HepG2 (cell line): ENCODE results near the gene ORMDL2. TPM values are rescaled to one million over a fixed set of nuclear protein-coding genes. Genes with fewer than 3 reads are reported as not detected.

ENCODE experiments used
- ATAC-seq: fragments of 200-7000 bp; cut with Tn5 transposase; 3 replicates; pipeline ENCODE4 v1.9.1; 2020; ENCODE audit warnings: mild to moderate bottlenecking, moderate library complexity
- BruUV-seq: library from RNA; stranded (reverse); fragments of 400-500 nt; replicated peaks from 2 replicates; lab custom pipeline; 2021; lab: Mats Ljungman, UMichigan
- CTCF ChIA-PET: fragments of 300-600 bp; formaldehyde crosslinking; extraction: SDS; loops from one replicate; lab custom pipeline; 2021; ENCODE audit warnings: low total read pairs, inconsistent platforms, low intra/inter-chr PET ratio; lab: Yijun Ruan, JAX
- POLR2A ChIA-PET: fragments of 350-600 bp; sonication (Branson Sonifier 250); formaldehyde crosslinking; loops from one replicate; lab custom pipeline; 2020; ENCODE audit warnings: antibody characterized with exemption, inconsistent platforms; lab: Yijun Ruan, JAX
- DNase-seq: peaks from one replicate; pipeline ENCODE4 v3.0.0-alpha.2; 2015; ENCODE audit warnings: low spot score
- FAIRE-seq: peaks from 3 replicates; lab custom pipeline; 2011; peaks lifted over from hg19 to GRCh38; lab: Jason Lieb, UNC
- H2AFZ ChIP-seq: one replicate; pipeline ENCODE4 v1.6.1; 2011; ENCODE audit warnings: low read length, inconsistent platforms
- H3K27ac ChIP-seq: fragments of 300-600 bp; 3 replicates; pipeline ENCODE4 v1.8.0; 2011; ENCODE audit warnings: mixed run types, mild to moderate bottlenecking, mixed read lengths, low read length, inconsistent platforms; ENCODE audit not compliant: insufficient read depth; ENCODE audit errors: extremely low read length
- H3K27me3 ChIP-seq, 2 experiments: fragments of 200-600 bp in 1 of 2; 2 replicates in 1 of 2; 3 replicates in 1 of 2; pipeline versions ENCODE4 v1.6.0 to v1.8.0; 2011; ENCODE audit warnings: low read length in 2 of 2, mild to moderate bottlenecking in 2 of 2, moderate library complexity in 2 of 2, inconsistent platforms in 1 of 2; ENCODE audit not compliant: insufficient read depth in 2 of 2, control insufficient read depth in 1 of 2
- H3K36me3 ChIP-seq, 2 experiments: fragments of 200-600 bp in 1 of 2; replicated peaks in 1 of 2; 2 replicates in 1 of 2; 3 replicates in 1 of 2; pipeline versions ENCODE4 v1.5.1 to v1.8.0; 2011; ENCODE audit warnings: low read length in 2 of 2, inconsistent platforms in 1 of 2; ENCODE audit not compliant: insufficient read depth in 2 of 2, control insufficient read depth in 1 of 2
- H3K4me1 ChIP-seq: 2 replicates; pipeline ENCODE4 v1.5.1; 2012; ENCODE audit warnings: low read length, inconsistent platforms; ENCODE audit not compliant: insufficient read depth
- H3K4me2 ChIP-seq: 2 replicates; pipeline ENCODE4 v1.6.0; 2011; ENCODE audit warnings: low read depth, low read length, inconsistent platforms
- H3K4me3 ChIP-seq, 3 experiments: fragments of 200-600 bp in 1 of 3; sonication (generic), shearing (Covaris generic) in 1 of 3; replicated peaks in 1 of 3; 2 replicates each; pipeline ENCODE4 v1.5.1; 2011 to 2016; ENCODE audit warnings: low read length in 3 of 3, inconsistent platforms in 2 of 3, low read depth in 2 of 3, mild to moderate bottlenecking in 2 of 3, control low read depth in 1 of 3, mixed read lengths in 1 of 3; ENCODE audit not compliant: insufficient read depth in 1 of 3
- H3K79me2 ChIP-seq: one replicate; pipeline ENCODE4 v1.6.1; 2011; ENCODE audit warnings: low read length, inconsistent platforms; ENCODE audit not compliant: insufficient read depth
- H3K9ac ChIP-seq: 2 replicates; pipeline ENCODE4 v1.6.0; 2011; ENCODE audit warnings: mild to moderate bottlenecking, low read depth, low read length, inconsistent platforms; ENCODE audit not compliant: insufficient read depth
- H3K9me3 ChIP-seq: 2 replicates; pipeline ENCODE4 v1.5.1; 2012; ENCODE audit warnings: mild to moderate bottlenecking, low read length
- H4K20me1 ChIP-seq: 2 replicates; pipeline ENCODE4 v1.6.0; 2011; ENCODE audit warnings: inconsistent platforms, mild to moderate bottlenecking, low read length, moderate library complexity; ENCODE audit not compliant: insufficient read depth
- CHD4 ChIP-seq: fragments of 200-600 bp; sonication (generic); IDR thresholded peaks from 2 replicates; pipeline ENCODE4 v1.7.0; 2017; ENCODE audit warnings: mild to moderate bottlenecking, low read length, borderline replicate concordance
- ZNF567 ChIP-seq: sonication (generic); formaldehyde crosslinking; IDR thresholded peaks from 2 replicates; pipeline ENCODE4 v1.8.1; 2023; ENCODE audit warnings: mild to moderate bottlenecking, missing genetic modification reagents, borderline replicate concordance
- in situ Hi-C: cut with HindIII; loops from 2 replicates; pipeline ENCODE4 v1.10.0; 2017; ENCODE audit warnings: low pct_unique_long_range_greater_than_20kb; ENCODE audit not compliant: extremely low pct_ligation_motif_present
- intact Hi-C: fragments of 100-400 bp; cut with micrococcal nuclease; formaldehyde crosslinking; loops from one replicate; pipeline ENCODE4 v1.10.0; 2022; ENCODE audit not compliant: unreplicated experiment
- polyA plus RNA-seq, 8 experiments: library from polyadenylated mRNA; depleted of rRNA in 3 of 8; stranded (reverse) in 7 of 8; unstranded in 1 of 8; fragments of >200 nt; fragmentation: Illumina TruSeq in 4 of 8; extraction: Trizol in 4 of 8; gene quantifications; 2 replicates each; pipeline versions ENCODE4 v1.2.1 to v1.2.3, GENCODE V29; 2011 to 2016; ENCODE audit warnings: low read depth in 4 of 8, missing spikeins in 1 of 8, mixed read lengths in 1 of 8; ENCODE audit not compliant: insufficient read depth in 1 of 8
- total RNA-seq, 5 experiments: library from RNA; depleted of rRNA; stranded (reverse); fragments of >200 nt; fragmentation: Illumina TruSeq; extraction: Trizol; gene quantifications; 2 replicates each; pipeline ENCODE4 v1.2.3, GENCODE V29; 2016; ENCODE audit warnings: low read depth in 1 of 5
- TF ChIP-seq, protein P1 (sequence below): sonication (generic); formaldehyde crosslinking; IDR thresholded peaks from 2 replicates; pipeline ENCODE4 v1.5.0; 2020; ENCODE audit warnings: missing genetic modification reagents
- TF ChIP-seq, protein P2 (sequence below): IDR thresholded peaks from 2 replicates; pipeline ENCODE4 v1.6.1; 2016; ENCODE audit warnings: mild to moderate bottlenecking
- TF ChIP-seq, protein P3 (sequence below): sonication (generic); formaldehyde crosslinking; IDR thresholded peaks from 2 replicates; pipeline ENCODE4 v1.4.0; 2020; ENCODE audit warnings: missing genetic modification reagents, mild to moderate bottlenecking, borderline replicate concordance
- TF ChIP-seq, protein P4 (sequence below): fragments of 450-650 bp; IDR thresholded peaks from 2 replicates; pipeline ENCODE4 v1.6.1; 2017; ENCODE audit warnings: mild to moderate bottlenecking
- TF ChIP-seq, protein P5 (sequence below): sonication (generic); formaldehyde crosslinking; IDR thresholded peaks from 2 replicates; pipeline ENCODE4 v1.4.0; 2020; ENCODE audit warnings: missing genetic modification reagents, borderline replicate concordance

ORMDL2 gene
- total and polyA plus RNA-seq, 2 of the 13 experiments (the other 11 are each of a cell fraction or from before 2014, with no cell fraction given), result 24.0 to 28.6 TPM

DNA sequence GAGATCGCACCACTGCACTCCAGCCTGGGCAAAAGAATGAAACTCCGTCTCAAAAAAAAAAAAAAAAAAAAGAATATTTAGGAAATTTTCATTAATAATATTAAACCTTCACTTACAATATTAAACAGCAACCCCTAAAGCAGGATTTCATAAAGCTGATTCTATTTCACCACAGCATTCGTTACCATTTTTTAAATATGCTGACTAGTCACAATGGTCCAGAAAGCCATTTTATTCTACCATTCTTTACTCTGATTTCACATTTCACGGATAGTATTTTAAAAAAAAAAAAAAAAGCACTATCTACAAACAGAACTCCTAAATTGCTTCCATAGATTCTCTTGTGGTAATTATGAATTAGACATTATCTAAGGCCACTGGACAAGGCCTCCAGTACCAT, 27.9 kb upstream of the ORMDL2 start (continued):
- TF ChIP-seq, protein P1, sequence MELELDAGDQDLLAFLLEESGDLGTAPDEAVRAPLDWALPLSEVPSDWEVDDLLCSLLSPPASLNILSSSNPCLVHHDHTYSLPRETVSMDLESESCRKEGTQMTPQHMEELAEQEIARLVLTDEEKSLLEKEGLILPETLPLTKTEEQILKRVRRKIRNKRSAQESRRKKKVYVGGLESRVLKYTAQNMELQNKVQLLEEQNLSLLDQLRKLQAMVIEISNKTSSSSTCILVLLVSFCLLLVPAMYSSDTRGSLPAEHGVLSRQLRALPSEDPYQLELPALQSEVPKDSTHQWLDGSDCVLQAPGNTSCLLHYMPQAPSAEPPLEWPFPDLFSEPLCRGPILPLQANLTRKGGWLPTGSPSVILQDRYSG, result no peak
- TF ChIP-seq, protein P2, sequence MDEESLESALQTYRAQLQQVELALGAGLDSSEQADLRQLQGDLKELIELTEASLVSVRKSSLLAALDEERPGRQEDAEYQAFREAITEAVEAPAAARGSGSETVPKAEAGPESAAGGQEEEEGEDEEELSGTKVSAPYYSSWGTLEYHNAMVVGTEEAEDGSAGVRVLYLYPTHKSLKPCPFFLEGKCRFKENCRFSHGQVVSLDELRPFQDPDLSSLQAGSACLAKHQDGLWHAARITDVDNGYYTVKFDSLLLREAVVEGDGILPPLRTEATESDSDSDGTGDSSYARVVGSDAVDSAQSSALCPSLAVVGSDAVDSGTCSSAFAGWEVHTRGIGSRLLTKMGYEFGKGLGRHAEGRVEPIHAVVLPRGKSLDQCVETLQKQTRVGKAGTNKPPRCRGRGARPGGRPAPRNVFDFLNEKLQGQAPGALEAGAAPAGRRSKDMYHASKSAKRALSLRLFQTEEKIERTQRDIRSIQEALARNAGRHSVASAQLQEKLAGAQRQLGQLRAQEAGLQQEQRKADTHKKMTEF, result no peak
- TF ChIP-seq, protein P3, sequence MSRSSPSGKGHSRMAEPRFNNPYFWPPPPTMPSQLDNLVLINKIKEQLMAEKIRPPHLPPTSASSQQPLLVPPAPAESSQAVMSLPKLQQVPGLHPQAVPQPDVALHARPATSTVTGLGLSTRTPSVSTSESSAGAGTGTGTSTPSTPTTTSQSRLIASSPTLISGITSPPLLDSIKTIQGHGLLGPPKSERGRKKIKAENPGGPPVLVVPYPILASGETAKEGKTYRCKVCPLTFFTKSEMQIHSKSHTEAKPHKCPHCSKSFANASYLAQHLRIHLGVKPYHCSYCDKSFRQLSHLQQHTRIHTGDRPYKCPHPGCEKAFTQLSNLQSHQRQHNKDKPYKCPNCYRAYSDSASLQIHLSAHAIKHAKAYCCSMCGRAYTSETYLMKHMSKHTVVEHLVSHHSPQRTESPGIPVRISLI (CRISPR knock-in tag), result no peak
- TF ChIP-seq CHD4, result no peak

DNA sequence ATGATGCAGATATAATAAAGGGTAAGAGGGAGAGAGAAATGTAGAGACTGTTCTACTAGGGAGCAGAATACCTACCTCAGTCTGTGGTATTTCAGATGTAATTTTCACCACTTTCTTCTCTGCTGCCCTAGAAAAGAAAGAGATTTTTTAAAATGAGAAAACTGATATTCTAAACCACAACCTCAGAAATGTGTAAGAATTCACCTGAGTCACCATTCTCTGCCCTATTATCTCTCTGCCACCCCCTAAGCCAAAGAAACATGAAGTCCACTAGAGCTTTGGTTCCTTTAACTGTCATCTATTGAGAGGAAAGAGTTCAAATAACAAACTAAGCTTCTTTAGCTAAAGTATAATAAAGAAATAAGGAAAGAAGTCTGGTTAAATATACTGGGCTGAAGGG, 21.9 kb upstream of the ORMDL2 start:
- in situ Hi-C loops (loop anchor here (5.0 kb wide), 1 partner anchor 59 kb away; no protein-coding TSS in a partner anchor), intact Hi-C loops (no loop called here)
- Histone ChIP-seq H3K36me3 (peaks cover 11 to 78% of the 10 kb centered on the region in 2 experiments), H2AFZ (no peak overlapping the region), H3K9me3 (no peaks in the 10 kb centered on the region), H3K27ac (no peak overlapping the region), H3K27me3 (no peaks in the 10 kb centered on the region), H3K4me3 (no peak overlapping the region), H4K20me1 (no peaks in the 10 kb centered on the region; the same call in 1 of the 2 replicates), H3K79me2 (no peaks in the 10 kb centered on the region), H3K9ac (no peak overlapping the region), H3K4me2 (no peak overlapping the region), H3K4me1 (no peaks in the 10 kb centered on the region)
- ChIA-PET POLR2A (interaction anchor here (1.4 kb wide), 1 partner anchor 57 kb away, joined by 3 read pairs; no protein-coding TSS in a partner anchor), CTCF (interaction anchor here (2.0 kb wide), 1 partner anchor 57 kb away, joined by 15 read pairs; no protein-coding TSS in a partner anchor)
- no peak for FAIRE-seq
- no peak for DNase-seq
- no TSS peak for BruUV-seq
- ATAC-seq, result no peak
- TF ChIP-seq ZNF567 (CRISPR knock-in tag), result no peak
- TF ChIP-seq, protein P4, sequence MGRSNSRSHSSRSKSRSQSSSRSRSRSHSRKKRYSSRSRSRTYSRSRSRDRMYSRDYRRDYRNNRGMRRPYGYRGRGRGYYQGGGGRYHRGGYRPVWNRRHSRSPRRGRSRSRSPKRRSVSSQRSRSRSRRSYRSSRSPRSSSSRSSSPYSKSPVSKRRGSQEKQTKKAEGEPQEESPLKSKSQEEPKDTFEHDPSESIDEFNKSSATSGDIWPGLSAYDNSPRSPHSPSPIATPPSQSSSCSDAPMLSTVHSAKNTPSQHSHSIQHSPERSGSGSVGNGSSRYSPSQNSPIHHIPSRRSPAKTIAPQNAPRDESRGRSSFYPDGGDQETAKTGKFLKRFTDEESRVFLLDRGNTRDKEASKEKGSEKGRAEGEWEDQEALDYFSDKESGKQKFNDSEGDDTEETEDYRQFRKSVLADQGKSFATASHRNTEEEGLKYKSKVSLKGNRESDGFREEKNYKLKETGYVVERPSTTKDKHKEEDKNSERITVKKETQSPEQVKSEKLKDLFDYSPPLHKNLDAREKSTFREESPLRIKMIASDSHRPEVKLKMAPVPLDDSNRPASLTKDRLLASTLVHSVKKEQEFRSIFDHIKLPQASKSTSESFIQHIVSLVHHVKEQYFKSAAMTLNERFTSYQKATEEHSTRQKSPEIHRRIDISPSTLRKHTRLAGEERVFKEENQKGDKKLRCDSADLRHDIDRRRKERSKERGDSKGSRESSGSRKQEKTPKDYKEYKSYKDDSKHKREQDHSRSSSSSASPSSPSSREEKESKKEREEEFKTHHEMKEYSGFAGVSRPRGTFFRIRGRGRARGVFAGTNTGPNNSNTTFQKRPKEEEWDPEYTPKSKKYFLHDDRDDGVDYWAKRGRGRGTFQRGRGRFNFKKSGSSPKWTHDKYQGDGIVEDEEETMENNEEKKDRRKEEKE, result no peak
- TF ChIP-seq, protein P5, sequence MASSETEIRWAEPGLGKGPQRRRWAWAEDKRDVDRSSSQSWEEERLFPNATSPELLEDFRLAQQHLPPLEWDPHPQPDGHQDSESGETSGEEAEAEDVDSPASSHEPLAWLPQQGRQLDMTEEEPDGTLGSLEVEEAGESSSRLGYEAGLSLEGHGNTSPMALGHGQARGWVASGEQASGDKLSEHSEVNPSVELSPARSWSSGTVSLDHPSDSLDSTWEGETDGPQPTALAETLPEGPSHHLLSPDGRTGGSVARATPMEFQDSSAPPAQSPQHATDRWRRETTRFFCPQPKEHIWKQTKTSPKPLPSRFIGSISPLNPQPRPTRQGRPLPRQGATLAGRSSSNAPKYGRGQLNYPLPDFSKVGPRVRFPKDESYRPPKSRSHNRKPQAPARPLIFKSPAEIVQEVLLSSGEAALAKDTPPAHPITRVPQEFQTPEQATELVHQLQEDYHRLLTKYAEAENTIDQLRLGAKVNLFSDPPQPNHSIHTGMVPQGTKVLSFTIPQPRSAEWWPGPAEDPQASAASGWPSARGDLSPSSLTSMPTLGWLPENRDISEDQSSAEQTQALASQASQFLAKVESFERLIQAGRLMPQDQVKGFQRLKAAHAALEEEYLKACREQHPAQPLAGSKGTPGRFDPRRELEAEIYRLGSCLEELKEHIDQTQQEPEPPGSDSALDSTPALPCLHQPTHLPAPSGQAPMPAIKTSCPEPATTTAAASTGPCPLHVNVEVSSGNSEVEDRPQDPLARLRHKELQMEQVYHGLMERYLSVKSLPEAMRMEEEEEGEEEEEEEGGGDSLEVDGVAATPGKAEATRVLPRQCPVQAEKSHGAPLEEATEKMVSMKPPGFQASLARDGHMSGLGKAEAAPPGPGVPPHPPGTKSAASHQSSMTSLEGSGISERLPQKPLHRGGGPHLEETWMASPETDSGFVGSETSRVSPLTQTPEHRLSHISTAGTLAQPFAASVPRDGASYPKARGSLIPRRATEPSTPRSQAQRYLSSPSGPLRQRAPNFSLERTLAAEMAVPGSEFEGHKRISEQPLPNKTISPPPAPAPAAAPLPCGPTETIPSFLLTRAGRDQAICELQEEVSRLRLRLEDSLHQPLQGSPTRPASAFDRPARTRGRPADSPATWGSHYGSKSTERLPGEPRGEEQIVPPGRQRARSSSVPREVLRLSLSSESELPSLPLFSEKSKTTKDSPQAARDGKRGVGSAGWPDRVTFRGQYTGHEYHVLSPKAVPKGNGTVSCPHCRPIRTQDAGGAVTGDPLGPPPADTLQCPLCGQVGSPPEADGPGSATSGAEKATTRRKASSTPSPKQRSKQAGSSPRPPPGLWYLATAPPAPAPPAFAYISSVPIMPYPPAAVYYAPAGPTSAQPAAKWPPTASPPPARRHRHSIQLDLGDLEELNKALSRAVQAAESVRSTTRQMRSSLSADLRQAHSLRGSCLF (CRISPR knock-in tag), result no peak
